Measurements from ENCODE around the gene KRTAP4-11.
"Not testable (repeated sequence)": the region's sequence is repeated elsewhere in the genome, so short reads cannot be mapped to it uniquely, and the experiment has no call there.

KRTAP4-11 gene

GRCh38 chr17:41117846-41118386 is at the start of gene KRTAP4-11:
Gene KRTAP4-11, minus strand, starts transcription at chr17:41118373. Its CDS starts 58 bp downstream, at chr17:41118315.
- DNase-seq (ENCODE audit: low spot score) = not testable (repeated sequence)

GRCh38 chr17:41167561-41167960 is 49.4 kb upstream of the KRTAP4-11 start:
- DNase-seq (ENCODE audit: low spot score) = no peak

GRCh38 chr17:41163828-41164227 is 45.7 kb upstream of the KRTAP4-11 start:
- no peak for DNase-seq (ENCODE audit: low spot score)

DNA sequence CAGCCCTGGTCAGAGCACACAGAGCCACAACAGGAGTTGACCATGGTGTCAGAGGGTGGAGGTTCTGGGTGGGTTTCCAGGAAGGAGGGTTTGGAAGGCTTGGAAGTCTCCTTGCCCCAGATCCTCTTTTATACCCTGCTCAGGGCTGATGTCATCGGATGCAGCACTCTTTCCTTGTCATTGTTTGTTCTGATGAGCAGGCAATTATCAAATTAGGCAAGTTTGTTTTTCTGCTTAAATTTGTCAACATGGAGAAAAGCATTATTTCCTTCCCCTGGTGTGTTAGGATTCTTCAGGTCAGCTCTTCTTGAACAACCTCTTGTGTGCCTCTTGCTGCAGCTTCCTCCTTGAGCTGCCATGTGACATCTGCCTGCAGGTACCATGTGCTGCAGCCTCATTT is 42.5 kb upstream of the KRTAP4-11 start, which contains the start of gene KRTAP4-4:
Gene KRTAP4-4, minus strand, starts transcription at position 101 of the 400 bp plus-strand sequence. Its CDS starts 57 bp downstream, at position 44.
- DNase-seq (ENCODE audit: low spot score) = no peak

GRCh38 chr17:41160190-41160589 is 42.0 kb upstream of the KRTAP4-11 start:
- not testable (repeated sequence) for DNase-seq (ENCODE audit: low spot score)

DNA sequence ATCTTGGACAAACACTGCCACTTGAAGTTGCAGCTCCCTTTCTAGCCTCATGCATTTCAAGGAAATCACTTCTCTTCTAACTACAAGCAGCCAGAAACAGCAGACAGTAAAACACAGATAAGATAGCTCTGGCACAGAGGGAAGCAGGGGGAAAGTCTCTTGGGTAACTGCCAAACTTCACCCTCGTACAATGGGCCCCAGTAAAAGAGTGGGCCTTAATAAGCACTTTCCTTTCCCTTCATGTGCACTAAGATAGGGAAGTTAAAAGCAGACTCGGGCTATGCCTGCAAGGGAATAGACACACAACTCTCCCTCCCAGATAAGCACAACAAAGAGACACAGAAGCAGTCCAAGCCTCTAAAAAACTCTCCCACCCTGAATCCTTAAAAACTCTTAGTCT is 35.7 kb upstream of the KRTAP4-11 start:
- DNase-seq (ENCODE audit: low spot score) = no peak

DNA sequence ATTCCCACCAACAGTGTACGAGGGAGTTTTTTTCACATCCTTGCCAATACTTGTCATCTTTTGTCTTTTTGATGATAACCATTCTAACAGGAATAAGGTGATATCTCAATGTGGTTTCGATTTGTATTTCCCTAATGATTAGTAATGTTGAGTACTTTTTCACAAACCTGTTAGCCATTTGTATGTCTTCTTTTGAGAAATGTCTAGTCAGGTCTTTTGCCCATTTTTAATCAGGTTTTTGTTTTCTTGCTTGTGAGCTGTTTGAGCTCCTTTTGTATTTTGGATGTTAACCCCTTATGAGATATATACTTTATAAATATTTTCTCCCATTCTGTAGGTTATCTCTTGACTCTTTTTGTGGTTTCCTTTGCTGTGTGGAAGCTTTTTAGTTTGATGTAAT is 33.4 kb upstream of the KRTAP4-11 start:
- DNase-seq (ENCODE audit: low spot score) = no peak

GRCh38 chr17:41150026-41150425 is 31.9 kb upstream of the KRTAP4-11 start:
- no peak for DNase-seq (ENCODE audit: low spot score)

GRCh38 chr17:41149652-41149985 is 31.4 kb upstream of the KRTAP4-11 start, which contains the start of gene KRTAP4-5:
Gene KRTAP4-5, minus strand, starts transcription at chr17:41149825. Its CDS starts 58 bp downstream, at chr17:41149767.
- DNase-seq (ENCODE audit: low spot score) = no peak

- DNase-seq (ENCODE audit: low spot score) = not testable (repeated sequence)
Observed at GRCh38 chr17:41148971-41149651, 30.9 kb upstream of the KRTAP4-11 start.

DNA sequence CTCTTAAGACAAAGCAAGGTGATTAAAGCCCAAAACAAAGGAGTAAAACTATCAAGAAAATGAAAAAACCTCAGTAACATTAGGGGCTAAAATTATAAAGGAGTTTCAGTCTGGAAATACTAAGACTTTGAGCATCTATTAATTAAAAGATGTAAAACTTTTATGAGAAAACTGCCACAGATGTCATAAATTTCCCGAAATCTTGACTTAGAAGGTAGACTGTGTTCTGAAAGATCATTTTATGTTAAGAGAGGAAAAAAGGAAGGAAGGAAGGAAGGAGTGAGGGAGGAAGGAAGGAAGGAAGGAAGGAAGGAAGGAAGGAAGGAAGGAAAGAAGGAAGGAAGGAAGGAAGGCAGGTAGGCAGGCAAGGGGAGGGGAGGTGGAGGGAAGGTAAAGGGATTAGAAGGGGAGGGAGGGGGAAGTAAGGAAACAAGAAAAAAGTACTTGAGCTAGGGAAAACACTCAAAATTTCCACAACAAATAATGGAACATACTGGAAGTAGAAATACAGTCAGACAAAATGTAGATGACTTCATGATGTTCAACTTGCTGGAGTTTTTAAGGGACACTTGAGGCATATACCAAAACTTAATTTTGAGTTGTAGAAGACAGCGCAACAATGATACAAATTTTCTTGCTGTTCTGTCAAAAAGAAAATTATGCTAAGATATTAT is 29.5 kb upstream of the KRTAP4-11 start:
- no peak for DNase-seq (ENCODE audit: low spot score)

DNA sequence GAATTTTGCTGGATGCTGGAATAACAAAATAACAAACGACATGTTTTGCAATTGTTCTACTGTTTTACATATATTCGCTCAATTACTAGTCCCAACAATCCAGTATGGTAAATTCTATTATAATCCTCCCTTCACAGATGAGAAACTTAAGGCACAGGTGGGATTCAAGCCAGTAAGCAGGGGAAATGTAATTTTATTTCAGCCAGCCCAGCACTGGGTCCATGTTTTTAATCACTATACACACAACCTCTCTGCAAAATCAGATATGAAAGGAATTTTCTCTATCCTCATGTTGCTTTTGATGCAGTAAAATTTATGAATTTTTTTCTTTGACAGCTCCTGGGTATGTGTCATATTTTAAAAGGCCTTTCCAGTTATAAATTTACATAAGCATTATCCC is 27.1 kb upstream of the KRTAP4-11 start:
- DNase-seq (ENCODE audit: low spot score) = no peak

- no peak for DNase-seq (ENCODE audit: low spot score)
Observed at GRCh38 chr17:41144846-41145245, 26.7 kb upstream of the KRTAP4-11 start.

- no peak for DNase-seq (ENCODE audit: low spot score)
Observed at GRCh38 chr17:41141361-41141760, 23.2 kb upstream of the KRTAP4-11 start.

- DNase-seq (ENCODE audit: low spot score) = no peak
Observed at GRCh38 chr17:41140360-41141131, 22.4 kb upstream of the KRTAP4-11 start, which contains the start of gene KRTAP4-6. Gene KRTAP4-6, minus strand, starts transcription at chr17:41140544. Its CDS starts 57 bp downstream, at chr17:41140487.

DNA sequence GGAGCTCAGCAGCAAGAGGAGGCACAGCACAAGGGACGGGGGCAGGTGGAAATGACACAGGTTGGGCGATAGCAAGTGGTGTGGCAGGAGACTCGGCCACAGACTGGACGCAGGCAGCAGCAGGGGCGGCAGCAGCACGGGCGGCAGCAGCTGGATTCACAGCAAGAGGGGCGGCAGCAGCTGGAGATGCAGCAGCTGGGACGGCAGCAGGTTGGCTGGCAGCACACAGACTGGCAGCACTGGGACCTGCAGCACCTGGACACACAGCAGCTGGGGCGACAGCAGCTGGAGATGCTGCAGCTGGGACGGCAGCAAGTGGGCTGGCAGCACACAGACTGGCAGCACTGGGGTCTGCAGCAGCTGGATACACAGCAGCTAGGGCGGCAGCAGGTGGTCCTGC is 21.7 kb upstream of the KRTAP4-11 start:
- DNase-seq (ENCODE audit: low spot score) = not testable (repeated sequence)

DNA sequence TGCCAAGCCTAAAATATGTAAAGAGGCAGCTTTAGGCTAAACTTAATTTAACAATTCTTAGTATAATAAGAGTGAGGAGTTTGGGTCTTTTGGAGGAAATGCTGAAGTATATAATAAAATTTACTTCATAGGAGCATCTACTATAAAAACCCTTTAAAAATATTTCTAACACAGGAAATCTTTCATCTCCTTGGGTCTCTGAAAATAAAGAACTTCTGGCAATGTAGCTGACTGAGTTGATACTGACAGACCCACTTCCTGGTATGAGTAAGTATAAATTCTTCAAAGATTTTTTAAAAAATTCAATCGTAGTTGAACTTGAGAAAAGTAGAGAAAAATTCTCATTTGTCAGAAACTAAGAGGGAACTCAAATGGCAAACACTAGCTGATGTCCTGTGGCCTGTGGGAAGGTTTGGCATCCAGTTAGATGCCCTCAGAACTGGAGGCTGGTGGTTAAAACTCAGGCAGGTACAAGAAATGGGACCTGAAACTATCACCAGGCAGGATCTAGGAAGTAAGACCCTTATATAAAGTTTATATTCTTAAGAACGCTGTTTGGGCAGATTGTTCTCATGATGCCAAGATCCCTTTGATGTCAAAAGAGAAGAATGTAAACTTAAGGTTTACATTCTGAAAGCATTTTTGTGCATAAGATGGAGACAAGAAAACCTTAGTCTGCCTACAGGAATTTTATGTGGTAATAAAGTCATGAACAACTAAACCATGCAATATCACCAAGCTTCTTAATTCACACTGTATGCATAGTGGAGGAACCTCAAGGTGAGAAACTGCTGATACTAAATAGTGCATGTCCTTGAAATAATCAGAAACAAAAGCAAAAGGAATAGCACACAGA is 15.9 kb upstream of the KRTAP4-11 start:
- DNase-seq (ENCODE audit: low spot score) = no peak

DNA sequence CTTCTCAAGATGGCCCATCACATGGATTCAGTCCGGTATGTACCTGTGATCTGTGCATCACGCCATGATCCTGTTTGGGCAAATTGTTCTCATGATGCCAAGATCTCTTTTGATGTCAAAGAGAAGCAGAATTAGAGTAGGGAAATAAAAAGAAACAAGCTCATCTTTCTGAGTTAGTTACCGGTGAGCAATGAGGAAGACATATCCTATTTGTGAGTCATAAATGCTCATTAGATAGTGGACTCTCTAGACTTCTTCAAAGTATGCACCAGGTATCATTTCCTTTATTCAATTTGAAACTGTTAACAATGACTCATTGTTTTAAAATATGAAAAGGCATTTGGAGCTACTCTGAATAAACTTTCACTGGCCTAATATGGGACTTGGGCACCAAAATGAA is 13.8 kb upstream of the KRTAP4-11 start:
- no peak for DNase-seq (ENCODE audit: low spot score)

DNA sequence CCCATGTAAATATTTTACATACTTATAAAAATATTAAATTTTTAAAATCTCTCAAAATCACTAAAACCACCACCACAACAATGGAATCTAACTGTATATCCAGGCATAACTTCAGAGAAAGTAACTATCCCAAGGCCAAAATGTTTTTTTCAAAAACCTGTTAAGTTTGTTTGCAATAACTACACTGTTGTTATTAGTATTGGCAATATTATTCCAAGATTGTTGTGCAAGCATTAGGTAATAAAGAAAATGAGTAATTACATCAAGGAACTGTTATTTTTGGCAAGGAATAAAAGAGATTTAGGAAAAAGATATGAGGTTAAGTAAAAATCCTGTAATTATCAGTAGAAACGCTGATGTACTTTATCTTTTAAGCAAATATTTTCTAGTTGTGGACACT is 9.2 kb upstream of the KRTAP4-11 start:
- no peak for DNase-seq (ENCODE audit: low spot score)

- no peak for DNase-seq (ENCODE audit: low spot score)
Observed at GRCh38 chr17:41126412-41126811, 8.2 kb upstream of the KRTAP4-11 start.

GRCh38 chr17:41125064-41125463 is 6.9 kb upstream of the KRTAP4-11 start:
- DNase-seq (ENCODE audit: low spot score) = no peak

Measured in iPS-NIHi11 (cell line).